GM04504 (cell line): ENCODE data around the gene DTWD2.
"Not testable (repeated sequence)": the region's sequence is repeated elsewhere in the genome, so short reads cannot be mapped to it uniquely, and the experiment has no call there.

Experiments
- DNase-seq: peaks from one replicate; pipeline ENCODE4 v3.0.0-alpha.2; 2012; ENCODE audit warnings: low read depth

The DTWD2 gene, protein sequence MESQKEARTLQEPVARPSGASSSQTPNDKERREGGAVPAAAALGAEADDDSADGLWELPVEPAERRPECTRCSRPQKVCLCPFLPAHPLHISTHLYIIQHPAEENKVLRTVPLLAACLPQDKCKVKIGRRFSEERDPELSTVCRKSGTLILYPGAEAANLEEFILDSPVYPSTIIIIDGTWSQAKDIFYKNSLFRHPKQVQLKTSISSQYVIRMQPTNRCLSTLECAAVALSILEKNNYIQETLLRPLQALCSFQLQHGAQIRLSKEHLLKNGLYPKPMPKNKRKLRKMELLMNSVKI

GRCh38 chr5:118987988-118988865 is at the start of gene DTWD2:
TSS of gene DTWD2 (minus strand) at chr5:118988547. CDS start at chr5:118988511, 36 bp downstream.
- DNase-seq, result peak; percentile 85

DNA sequence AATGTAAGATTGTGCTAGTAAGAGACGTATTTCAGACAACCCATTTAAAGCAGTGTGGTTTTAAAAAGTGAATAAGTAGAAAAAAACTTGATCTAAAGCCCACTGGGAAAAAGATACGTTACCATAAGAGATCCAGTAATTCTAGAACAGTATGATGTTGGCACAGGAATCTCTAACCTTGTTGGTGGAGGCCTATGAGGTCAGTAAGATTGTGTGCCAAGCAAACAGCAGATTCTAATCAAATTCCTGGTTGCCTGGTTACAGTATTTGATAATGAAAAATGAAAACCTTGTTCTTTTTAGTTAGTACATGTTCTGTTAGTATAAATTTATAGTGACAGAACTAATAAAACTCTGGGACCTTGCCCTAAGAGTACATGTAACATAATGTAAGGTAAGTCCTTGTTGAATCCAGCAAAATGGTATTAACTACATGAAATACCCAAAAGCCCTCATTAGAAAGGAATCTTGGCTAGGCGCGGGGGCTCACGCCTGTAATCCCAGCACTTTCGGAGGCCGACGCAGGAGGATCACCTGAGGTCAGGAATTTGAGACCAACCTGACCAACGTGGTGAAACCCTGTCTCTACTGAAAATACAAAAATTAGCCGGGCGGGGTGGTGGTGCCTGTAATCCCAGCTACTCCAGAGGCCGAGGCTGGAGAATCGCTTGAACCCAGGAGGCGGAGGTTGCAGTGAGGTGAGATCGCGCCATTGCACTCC is 49.3 kb upstream of the DTWD2 start:
- no peak for DNase-seq

DNA sequence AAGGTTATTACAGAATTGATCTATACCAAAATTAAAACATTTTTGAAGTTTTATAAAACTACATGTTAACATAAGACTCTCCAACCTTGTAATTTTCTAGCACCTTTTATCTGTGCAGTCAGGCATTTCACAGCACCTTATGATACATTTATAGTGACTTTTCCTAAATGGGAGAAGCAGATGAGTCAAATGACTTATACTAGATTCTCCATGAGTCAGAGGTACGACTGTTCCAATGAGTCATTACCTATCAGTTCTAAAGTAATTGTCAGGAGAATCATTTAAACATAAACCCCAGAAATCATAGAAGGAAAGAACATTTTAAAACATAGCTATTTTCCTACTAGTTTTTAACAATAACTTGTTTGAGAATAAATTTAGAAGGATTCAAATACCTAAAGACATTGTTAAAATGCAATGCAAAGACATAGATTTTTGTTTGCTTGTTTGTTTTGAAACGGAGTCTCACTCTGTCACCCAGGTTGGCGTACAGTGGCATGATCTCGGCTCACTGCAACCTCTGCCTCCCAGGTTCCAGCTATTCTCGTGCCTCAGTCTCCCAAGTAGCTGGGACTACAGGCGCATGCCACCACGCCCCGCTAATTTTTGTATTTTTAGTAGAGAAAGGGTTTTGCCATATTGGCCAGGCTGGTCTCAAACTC is 47.9 kb upstream of the DTWD2 start:
- peak; percentile 43 for DNase-seq

- no peak for DNase-seq
These were observed 44.8 kb upstream of the DTWD2 start for GRCh38 chr5:119033135-119033534.

DNA sequence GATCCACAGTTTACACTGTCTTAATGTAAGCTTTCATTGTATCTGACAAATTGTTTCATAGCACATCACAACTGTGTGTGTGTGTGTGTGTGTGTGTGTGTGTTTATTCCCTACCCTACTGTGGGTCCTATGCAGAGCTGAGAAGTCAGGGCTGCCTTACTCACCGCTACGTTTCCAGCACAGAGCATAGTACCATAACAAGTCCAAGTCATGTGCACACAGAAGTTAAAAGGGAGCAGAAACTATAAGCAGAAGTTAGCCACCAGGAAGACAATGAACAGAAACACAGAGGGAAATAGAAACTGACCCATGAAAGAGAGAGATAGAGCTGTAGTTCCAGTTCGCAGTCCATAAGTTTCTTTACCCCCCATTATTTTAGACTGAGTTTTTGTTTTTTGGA is 44.3 kb upstream of the DTWD2 start:
- no peak for DNase-seq

GRCh38 chr5:119031905-119032304 is 43.6 kb upstream of the DTWD2 start:
- DNase-seq, result no peak

DNA sequence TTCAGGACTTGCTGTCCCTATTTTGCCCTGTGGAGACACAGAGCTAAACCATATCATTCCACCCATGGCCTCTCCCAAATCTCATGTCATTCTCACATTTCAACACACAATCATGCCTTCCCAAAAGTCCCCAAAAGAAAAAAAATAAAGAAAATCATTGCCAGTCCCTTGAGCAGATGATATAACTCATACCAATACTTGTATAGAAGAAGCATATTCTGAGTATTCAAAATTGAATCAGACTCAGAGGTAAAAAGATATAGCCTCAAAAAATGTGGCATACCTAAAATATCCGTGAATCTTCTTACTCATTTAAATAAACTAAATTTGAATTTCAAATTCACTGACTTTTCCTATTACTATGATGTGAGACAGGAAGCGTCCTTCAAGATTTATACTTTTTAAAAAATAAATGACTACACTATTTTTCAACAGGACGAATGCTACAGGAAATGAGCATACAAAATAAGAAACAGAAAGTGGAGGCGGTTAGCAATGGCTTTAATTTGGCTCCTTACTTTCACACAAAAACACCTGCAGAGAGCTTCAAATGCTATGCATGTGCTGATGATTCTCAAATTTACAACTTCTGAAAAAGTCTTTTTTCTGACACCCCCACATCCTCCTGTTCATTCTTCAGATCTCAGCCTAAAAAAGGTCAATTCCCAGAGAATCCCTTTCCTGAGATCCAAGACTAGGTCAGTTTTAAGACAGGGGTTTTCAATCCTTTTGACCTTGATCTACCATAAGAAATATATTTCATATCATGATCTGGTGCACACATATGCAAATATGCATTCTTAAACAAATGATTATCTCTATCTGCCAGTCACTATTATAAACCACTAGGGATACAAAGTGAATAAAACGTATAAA is 42.9 kb upstream of the DTWD2 start:
- DNase-seq, result no peak

- DNase-seq, result no peak
These were observed 40.2 kb upstream of the DTWD2 start for GRCh38 chr5:119028575-119028974.

DNA sequence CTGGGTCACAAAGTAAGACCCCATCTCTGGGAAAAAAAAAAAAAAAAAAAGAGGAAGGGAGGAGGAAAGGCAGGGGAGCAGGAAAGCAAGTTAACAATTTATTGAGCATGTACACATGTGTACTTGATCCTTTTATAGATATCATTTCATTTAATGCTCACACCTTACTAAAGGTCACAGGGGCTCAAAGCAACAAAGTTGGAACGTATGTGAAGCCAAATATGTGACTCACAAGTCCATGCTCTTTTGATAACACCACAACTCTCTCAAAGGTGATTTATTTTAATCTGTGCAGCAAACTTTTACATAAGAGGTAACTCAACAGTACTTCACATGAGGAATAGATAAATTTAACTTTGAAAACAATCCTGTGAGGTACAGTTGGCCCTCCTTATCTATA is 34.4 kb upstream of the DTWD2 start:
- DNase-seq, result no peak

DNA sequence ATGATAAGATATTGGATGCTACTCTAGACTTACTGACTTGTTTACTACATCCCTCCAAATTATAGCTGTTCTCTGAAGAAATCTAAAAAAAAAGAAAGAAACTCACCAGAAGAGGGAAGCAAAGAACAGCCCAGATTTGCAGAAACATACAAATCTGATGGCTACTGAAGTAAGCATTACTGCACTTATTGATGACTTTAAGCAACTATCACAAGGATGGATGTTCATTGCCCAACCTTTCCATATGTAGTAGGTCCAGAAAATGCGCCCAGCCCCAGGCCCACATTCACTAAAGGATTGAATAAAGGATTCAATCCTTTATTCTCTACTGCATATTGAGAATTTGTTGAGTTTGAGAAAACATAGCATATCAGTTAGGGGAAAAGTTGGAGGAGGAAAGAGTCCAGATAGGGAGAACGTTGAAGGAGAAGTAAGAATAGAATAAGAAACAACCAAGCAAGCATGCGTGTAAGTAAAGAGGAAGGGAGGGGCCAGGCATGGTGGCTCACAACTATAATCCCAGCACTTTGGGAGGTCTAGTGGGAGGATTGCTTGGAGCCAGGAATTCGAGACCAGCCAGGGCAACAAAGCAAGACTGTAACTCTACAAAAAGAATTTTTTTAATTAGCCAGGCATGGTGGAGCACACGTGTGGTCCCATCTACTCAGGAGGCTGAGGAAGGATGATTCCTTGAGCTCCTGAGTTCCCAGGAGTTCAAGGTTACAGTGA is 33.8 kb upstream of the DTWD2 start:
- DNase-seq, result peak; percentile 19

DNA sequence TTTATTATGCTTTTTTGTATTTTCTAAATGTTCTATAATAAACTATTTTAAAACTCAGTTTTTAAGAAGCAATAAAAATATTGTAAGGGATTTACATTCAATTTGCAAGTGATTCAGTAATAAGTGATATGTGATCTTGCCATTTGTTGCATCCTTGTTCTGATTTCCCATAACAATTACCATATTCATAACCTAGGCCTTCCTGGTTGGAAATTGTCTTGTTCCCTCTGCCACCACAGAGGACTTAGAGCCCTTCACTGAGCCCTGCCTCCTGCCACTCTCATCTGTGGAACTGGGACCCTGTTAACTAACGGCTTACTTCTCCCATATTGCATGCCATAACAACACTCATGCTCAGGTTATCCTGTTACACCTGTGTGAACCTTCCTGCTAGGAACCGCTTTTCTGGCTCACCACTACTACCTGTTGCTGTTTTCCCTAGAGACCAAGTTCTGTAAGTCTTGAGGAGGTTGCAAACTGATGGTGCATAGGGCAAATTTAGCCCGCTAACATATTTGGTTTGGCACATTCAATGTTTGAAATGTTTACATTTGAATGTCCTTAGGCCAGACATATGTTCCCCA is 32.9 kb upstream of the DTWD2 start:
- DNase-seq, result no peak

DNA sequence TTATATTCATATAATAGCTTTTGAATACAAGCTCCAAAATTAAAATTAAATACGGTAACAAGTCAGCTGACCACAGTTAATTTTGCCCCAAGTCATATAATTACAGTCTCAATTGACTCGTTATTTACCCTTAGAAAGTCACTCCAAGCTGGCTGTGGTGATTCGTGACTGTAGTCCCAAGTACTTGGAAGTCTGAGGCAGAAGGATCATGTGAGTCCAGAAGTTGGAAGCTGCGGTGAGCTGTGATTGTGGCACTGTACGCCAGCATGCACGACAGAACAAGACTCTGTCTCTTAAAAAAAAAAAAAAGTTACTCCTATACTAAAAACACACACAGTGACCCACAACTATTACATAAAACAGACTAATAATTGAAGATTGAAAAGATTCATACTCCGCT is 31.6 kb upstream of the DTWD2 start:
- no peak for DNase-seq

- no peak for DNase-seq
These were observed 31.2 kb upstream of the DTWD2 start for GRCh38 chr5:119019501-119019900.

DNA sequence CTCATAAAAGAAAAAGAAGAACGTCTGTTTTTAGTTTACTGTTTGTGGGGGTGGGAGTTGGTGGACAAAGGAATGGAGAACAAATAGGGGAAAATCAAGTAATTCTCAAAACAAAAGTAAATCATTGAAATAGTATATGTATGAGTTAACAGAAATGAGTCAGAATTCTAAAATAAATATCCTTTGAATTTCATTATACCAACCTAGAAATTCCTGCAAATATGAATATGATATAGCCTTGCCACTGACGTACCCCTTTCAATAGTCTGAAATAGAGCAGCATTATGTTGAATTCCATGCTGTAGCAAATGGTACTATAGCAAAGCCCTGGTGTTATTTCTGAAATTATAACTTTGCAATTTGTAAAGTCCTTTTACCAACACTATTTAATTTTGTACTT is 29.6 kb upstream of the DTWD2 start:
- DNase-seq, result no peak

GRCh38 chr5:119016125-119016774 is 27.9 kb upstream of the DTWD2 start:
- no peak for DNase-seq

GRCh38 chr5:119011186-119011585 is 22.8 kb upstream of the DTWD2 start:
- no peak for DNase-seq

DNA sequence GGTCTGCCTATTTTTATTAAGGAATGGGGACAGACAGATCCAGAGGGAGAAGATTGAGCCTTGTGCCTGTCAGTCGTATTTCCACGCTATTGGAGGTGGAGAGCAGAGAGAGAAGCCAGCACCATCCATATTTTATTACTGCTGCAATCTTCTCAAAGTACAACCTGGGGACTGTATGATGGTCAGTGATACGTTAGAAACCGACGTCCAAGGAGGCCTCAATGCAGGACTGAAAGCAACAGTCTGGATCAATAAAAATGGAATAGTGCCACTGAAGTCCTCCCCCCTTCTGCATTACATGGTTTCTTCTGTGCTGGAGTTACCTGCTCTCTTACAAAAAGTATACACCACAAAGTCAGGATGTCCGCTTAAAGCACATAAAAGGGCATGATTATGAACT is 21.9 kb upstream of the DTWD2 start:
- DNase-seq, result no peak

GRCh38 chr5:119009131-119009530 is 20.8 kb upstream of the DTWD2 start:
- DNase-seq, result no peak

DNA sequence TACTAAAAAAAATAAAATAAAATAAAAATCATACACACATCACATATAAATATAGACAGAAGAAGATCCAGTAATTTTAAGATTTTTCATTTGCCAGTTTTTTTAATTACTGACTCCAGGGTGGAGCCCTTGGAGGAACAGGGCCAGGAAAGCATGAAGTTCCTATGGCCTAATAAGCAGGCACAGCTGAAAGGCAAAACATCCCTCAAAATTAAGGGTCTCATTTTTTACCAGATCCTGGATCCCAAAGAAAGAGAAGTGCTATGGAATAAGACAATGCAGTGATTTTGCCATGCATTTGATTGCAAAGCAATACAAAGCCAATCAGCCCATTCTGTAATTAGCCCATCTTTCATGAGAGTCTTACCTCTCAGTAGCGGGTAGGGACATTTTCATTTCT is 11.3 kb upstream of the DTWD2 start:
- DNase-seq, result no peak

- not testable (repeated sequence) for DNase-seq
These were observed 10.5 kb upstream of the DTWD2 start for GRCh38 chr5:118998861-118999260.
